CD4-positive, alpha-beta memory T cell (primary cell): Measurements from ENCODE around the gene SLC6A6. TPM values are rescaled to one million over a fixed set of nuclear protein-coding genes. Genes with fewer than 3 reads are reported as not detected.

ENCODE experiments used
- CTCF ChIA-PET: fragments of 350-600 bp; sonication (Branson Sonifier 250); formaldehyde crosslinking; loops from one replicate; lab custom pipeline; 2021; ENCODE audit warnings: inconsistent platforms; ENCODE audit not compliant: partially characterized antibody; lab: Charles Lee
- POLR2A ChIA-PET: fragments of 350-600 bp; sonication (Branson Sonifier 250); formaldehyde crosslinking; loops from one replicate; lab custom pipeline; 2021; ENCODE audit not compliant: partially characterized antibody; lab: Charles Lee
- DNase-seq, 5 donors: peaks; one replicate each; pipeline versions ENCODE4 v3.0.0 to v3.0.0-alpha.2; 2020 to 2022; ENCODE audit warnings: mixed read lengths in 1 of 5
- H3K27ac ChIP-seq: one replicate; pipeline ENCODE4 v1.7.0; 2013; ENCODE audit warnings: low read depth, low read length
- H3K27me3 ChIP-seq: 2 replicates; pipeline ENCODE4 v1.7.0; 2013; ENCODE audit warnings: mild to moderate bottlenecking, low read length, moderate library complexity; ENCODE audit not compliant: insufficient read depth
- H3K36me3 ChIP-seq: 2 replicates; pipeline ENCODE4 v1.7.0; 2013; ENCODE audit warnings: mild to moderate bottlenecking, low read length, moderate library complexity; ENCODE audit not compliant: insufficient read depth
- H3K4me1 ChIP-seq: 2 replicates; pipeline ENCODE4 v1.7.0; 2013; ENCODE audit warnings: mild to moderate bottlenecking, low read length, moderate library complexity; ENCODE audit not compliant: insufficient read depth
- H3K4me3 ChIP-seq, 2 donors: one replicate each; pipeline ENCODE4 v1.7.0; 2013; ENCODE audit warnings: low read length in 2 of 2, mild to moderate bottlenecking in 1 of 2
- H3K9me3 ChIP-seq, 2 donors: one replicate each; pipeline ENCODE4 v1.7.0; 2013; ENCODE audit warnings: low read length in 2 of 2, control low read depth in 1 of 2; ENCODE audit not compliant: control insufficient read depth in 1 of 2
- H3K27ac Mint-ChIP-seq, 7 donors: one replicate each; pipeline ENCODE4 v1.8.0; 2020 to 2021; ENCODE audit warnings: mixed read lengths in 7 of 7, mild to moderate bottlenecking in 6 of 7, inconsistent platforms in 3 of 7, moderate library complexity in 3 of 7
- H3K27me3 Mint-ChIP-seq, 2 donors: one replicate each; pipeline ENCODE4 v1.8.0; 2020 to 2021; ENCODE audit warnings: mixed read lengths in 2 of 2
- H3K36me3 Mint-ChIP-seq, 2 donors: one replicate each; pipeline ENCODE4 v1.8.0; 2020 to 2021; ENCODE audit warnings: mixed read lengths in 2 of 2, inconsistent platforms in 1 of 2, mild to moderate bottlenecking in 1 of 2
- H3K4me1 Mint-ChIP-seq, 4 donors: one replicate each; pipeline ENCODE4 v1.8.0; 2020 to 2021; ENCODE audit warnings: mixed read lengths in 4 of 4, mild to moderate bottlenecking in 1 of 4
- H3K4me3 Mint-ChIP-seq, 8 donors: one replicate each; pipeline ENCODE4 v1.8.0; 2020 to 2021; ENCODE audit warnings: mixed read lengths in 8 of 8, mild to moderate bottlenecking in 7 of 8, moderate library complexity in 6 of 8, inconsistent platforms in 3 of 8
- H3K9me3 Mint-ChIP-seq, 8 donors: one replicate each; pipeline ENCODE4 v1.8.0; 2020 to 2021; ENCODE audit warnings: mixed read lengths in 8 of 8, mild to moderate bottlenecking in 5 of 8, inconsistent platforms in 3 of 8, moderate library complexity in 1 of 8
- intact Hi-C: fragments of 100-400 bp; cut with micrococcal nuclease; formaldehyde crosslinking; loops from one replicate; pipeline ENCODE4 v1.15.1; 2023
- polyA plus RNA-seq, 2 donors: library from polyadenylated mRNA; unstranded; fragments of 300-500 nt; fragmentation: Illumina TruSeq; gene quantifications; one replicate each; pipeline ENCODE4 v1.2.3, GENCODE V29; 2021
- total RNA-seq, 2 experiments: library from RNA; stranded (reverse); gene quantifications; one replicate each; pipeline ENCODE4 v1.2.3, GENCODE V29; 2021

Gene SLC6A6
- total and polyA plus RNA-seq, 4 experiments from 2014 or later, result 3.8 to 51.8 (median 29.7) TPM

DNA sequence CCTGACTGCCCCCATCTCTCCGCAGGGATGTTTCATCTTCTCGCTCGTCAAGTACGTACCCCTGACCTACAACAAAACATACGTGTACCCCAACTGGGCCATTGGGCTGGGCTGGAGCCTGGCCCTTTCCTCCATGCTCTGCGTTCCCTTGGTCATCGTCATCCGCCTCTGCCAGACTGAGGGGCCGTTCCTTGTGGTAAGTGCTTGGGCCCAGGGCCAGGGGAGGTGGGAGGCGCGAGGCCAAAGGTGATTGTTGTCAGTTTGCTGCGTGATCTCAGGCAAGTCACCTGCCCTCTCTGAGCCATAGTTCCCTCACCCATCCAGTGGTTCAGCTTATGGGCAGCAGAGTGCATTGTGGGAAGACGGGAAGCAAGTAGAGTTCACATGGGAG lies 79.2 kb downstream of the SLC6A6 start:
- Mint-ChIP-seq H3K4me3 (no peak overlapping the region), H3K36me3 (peaks cover 51 to 91% of the 10 kb centered on the region in 2 donors), H3K27me3 (no peaks in the 10 kb centered on the region)

DNA sequence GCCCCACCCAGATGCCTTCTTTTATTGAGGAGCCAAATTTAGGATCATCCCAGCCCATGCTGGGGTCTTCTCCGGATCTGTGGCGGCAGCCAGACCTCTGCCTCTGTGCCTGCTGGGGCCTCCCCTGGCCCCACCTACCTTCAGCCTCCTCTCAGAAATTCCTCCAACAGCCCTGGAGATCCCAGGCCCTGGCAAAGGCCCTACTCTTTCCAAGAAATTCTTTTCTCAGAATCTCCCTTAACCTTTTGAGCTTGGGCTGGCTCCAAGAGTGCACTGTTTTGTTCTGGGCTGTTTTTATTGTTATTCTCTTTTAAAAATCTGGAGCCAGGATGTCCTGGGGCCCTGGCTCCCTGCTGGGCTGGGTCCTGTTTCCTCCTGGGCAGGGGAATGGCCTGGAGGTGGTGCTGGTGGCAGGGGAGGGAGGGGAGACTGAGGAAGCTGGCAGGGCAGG lies 79.9 kb downstream of the SLC6A6 start:
- DNase-seq, result no peak
- H3K27me3 ChIP-seq, result no peaks in the 10 kb centered on the region
- Mint-ChIP-seq H3K27me3 (no peaks in the 10 kb centered on the region), H3K9me3 (no peaks in the 10 kb centered on the region), H3K36me3 (peaks cover 54 to 92% of the 10 kb centered on the region in 2 donors), H3K27ac (peak overlapping the region in 1 of 7 donors; percentile 35), H3K4me1 (peaks cover 0 to 1% (median under 1%) of the 10 kb centered on the region in 4 donors), H3K4me3 (no peak overlapping the region)
- ChIA-PET CTCF (no interaction called here), POLR2A (no interaction called here)
- no peak overlapping the region for H3K27ac ChIP-seq
- no peaks in the 10 kb centered on the region for H3K4me1 ChIP-seq
- H3K9me3 ChIP-seq, result no peaks in the 10 kb centered on the region
- peaks cover 75% of the 10 kb centered on the region for H3K36me3 ChIP-seq
- no peak overlapping the region for H3K4me3 ChIP-seq
- intact Hi-C loops, result no loop called here

More for the DNA sequence above, 79.2 kb downstream of the SLC6A6 start:
- Histone ChIP-seq H3K9me3 (no peaks in the 10 kb centered on the region), H3K27me3 (no peaks in the 10 kb centered on the region), H3K36me3 (peaks cover 81% of the 10 kb centered on the region), H3K27ac (no peak overlapping the region), H3K4me3 (no peak overlapping the region), H3K4me1 (no peaks in the 10 kb centered on the region)
- peak overlapping the region in 2 of 7 donors; percentile 27 to 58 for H3K27ac Mint-ChIP-seq
- no peaks in the 10 kb centered on the region for H3K9me3 Mint-ChIP-seq
- intact Hi-C loops, result no loop called here
- POLR2A ChIA-PET, result no interaction called here
- H3K4me1 Mint-ChIP-seq, result peaks cover 0 to 1% (median 0%) of the 10 kb centered on the region in 4 donors
- CTCF ChIA-PET, result no interaction called here
- no peak for DNase-seq

DNA sequence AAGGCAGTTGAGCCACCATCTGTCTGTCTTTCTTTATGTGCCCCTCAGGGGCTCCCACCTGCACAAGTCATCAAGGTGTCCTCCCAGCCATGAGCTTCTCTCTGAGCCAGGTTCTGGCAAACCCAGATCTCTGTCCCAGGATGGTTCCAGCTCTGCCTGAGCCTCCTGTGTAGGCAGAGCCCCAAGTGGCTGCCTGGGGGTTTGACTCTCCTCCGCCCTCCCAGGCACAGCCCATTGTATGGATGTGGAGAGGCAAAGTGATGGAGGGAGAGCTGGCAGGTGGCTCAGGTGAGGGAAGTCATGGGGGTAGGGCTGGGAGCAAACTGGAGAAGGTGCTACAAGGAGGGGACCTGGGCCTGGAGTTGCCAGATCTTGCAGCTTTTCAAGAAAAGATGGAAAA lies 80.9 kb downstream of the SLC6A6 start:
- Histone ChIP-seq H3K4me1 (no peaks in the 10 kb centered on the region), H3K36me3 (peaks cover 75% of the 10 kb centered on the region), H3K27ac (no peak overlapping the region), H3K4me3 (no peak overlapping the region), H3K27me3 (no peaks in the 10 kb centered on the region), H3K9me3 (no peaks in the 10 kb centered on the region)
- no peaks in the 10 kb centered on the region for H3K27me3 Mint-ChIP-seq
- no peak for DNase-seq
- H3K27ac Mint-ChIP-seq, result no peak overlapping the region
- ChIA-PET POLR2A (no interaction called here), CTCF (interaction anchor here (0.8 to 1.4 kb wide), 2 partner anchors 16 to 25 kb away, joined by 3 to 5 read pairs; no protein-coding TSS in a partner anchor)
- peaks cover 0 to 1% (median under 1%) of the 10 kb centered on the region in 4 donors for H3K4me1 Mint-ChIP-seq
- H3K9me3 Mint-ChIP-seq, result no peaks in the 10 kb centered on the region
- intact Hi-C loops, result no loop called here
- no peak overlapping the region for H3K4me3 Mint-ChIP-seq
- peaks cover 47 to 90% of the 10 kb centered on the region in 2 donors for H3K36me3 Mint-ChIP-seq

DNA sequence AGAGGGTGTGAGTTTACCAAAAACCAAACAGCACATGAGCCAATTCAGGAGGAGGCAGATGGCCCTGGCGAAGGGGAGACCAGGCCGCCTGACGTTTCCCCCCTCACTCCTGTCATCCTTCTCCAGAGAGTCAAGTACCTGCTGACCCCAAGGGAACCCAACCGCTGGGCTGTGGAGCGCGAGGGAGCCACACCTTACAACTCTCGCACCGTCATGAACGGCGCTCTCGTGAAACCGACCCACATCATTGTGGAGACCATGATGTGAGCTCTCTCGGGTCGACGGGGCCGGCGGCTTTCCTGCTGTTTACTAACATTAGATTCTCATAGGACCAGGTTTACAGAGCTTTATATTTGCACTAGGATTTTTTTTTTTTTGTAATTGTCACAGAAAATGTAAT lies 82.3 kb downstream of the SLC6A6 start:
- DNase-seq, result no peak
- no peaks in the 10 kb centered on the region for H3K9me3 Mint-ChIP-seq
- peaks cover 64% of the 10 kb centered on the region for H3K36me3 ChIP-seq
- H3K27me3 ChIP-seq, result no peaks in the 10 kb centered on the region
- intact Hi-C loops, result no loop called here
- H3K4me3 ChIP-seq, result no peak overlapping the region
- H3K4me1 ChIP-seq, result no peaks in the 10 kb centered on the region
- no peak overlapping the region for H3K27ac ChIP-seq
- POLR2A ChIA-PET, result no interaction called here
- no peaks in the 10 kb centered on the region for H3K27me3 Mint-ChIP-seq
- peaks cover 0 to 1% (median under 1%) of the 10 kb centered on the region in 4 donors for H3K4me1 Mint-ChIP-seq
- H3K27ac Mint-ChIP-seq, result peak overlapping the region in 3 of 7 donors; percentile 32 to 77 (median 55)
- CTCF ChIA-PET, result interaction anchor here (0.6 to 1.4 kb wide), 3 partner anchors 18 to 223 kb away, joined by 3 to 5 read pairs (median 4); no protein-coding TSS in a partner anchor
- H3K4me3 Mint-ChIP-seq, result no peak overlapping the region
- peaks cover 36 to 83% of the 10 kb centered on the region in 2 donors for H3K36me3 Mint-ChIP-seq
- H3K9me3 ChIP-seq, result no peaks in the 10 kb centered on the region

DNA sequence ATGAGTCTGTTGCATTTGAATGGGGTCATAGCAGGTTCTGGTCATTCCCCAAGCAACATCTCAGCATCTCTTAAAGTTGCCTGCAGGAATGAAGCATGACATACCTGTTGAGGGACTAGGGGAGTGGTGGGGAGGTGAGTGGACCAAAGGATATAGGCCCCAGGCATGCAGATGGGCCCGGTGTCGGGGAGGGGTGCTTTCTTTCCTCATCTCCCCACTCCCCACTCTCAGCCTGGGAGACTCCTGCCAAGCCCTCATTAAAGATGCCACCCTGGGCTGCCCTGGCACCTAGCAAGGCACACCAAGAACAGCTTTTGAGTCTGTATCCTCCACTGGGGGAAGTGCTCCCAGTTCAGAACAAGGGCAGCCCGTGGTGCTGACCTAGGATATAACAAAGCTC lies 83.6 kb downstream of the SLC6A6 start:
- Mint-ChIP-seq H3K27me3 (no peaks in the 10 kb centered on the region), H3K9me3 (no peaks in the 10 kb centered on the region), H3K36me3 (peaks cover 43 to 82% of the 10 kb centered on the region in 2 donors), H3K4me1 (peaks cover 0 to 2% (median under 1%) of the 10 kb centered on the region in 4 donors), H3K27ac (peak overlapping the region in 1 of 7 donors; percentile 35), H3K4me3 (no peak overlapping the region)
- Histone ChIP-seq H3K4me3 (no peak overlapping the region), H3K27ac (no peak overlapping the region), H3K4me1 (no peaks in the 10 kb centered on the region), H3K9me3 (no peaks in the 10 kb centered on the region), H3K36me3 (peaks cover 52% of the 10 kb centered on the region), H3K27me3 (no peaks in the 10 kb centered on the region)
- POLR2A ChIA-PET, result no interaction called here
- CTCF ChIA-PET, result interaction anchor here (0.7 to 1.7 kb wide), 2 partner anchors 23 to 84 kb away, joined by 3 to 4 read pairs; partner anchors contain the start of gene SLC6A6
- intact Hi-C loops, result no loop called here
- DNase-seq, result no peak

DNA sequence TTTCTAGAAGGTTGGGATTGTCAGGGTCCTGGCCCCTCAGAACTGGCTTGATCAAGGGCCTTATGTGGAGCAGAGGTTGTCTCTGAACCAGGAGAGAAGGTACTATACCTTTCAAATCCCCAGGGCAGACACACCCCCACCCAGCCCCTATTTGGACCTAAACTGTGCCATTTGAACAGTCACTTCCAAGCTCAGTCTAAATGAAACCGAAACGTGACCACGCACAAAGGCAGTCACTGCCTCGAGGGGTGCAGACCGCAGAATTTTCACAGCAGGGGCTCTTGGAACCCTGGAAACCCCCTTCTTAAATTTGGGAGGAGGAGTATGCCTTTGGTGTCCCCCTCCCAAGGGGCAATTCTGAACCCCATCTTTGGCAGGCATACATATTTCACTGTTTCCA lies 84.1 kb downstream of the SLC6A6 start:
- Histone ChIP-seq H3K27me3 (no peaks in the 10 kb centered on the region), H3K36me3 (peaks cover 47% of the 10 kb centered on the region), H3K9me3 (no peaks in the 10 kb centered on the region), H3K4me3 (no peak overlapping the region), H3K4me1 (no peaks in the 10 kb centered on the region), H3K27ac (no peak overlapping the region)
- no peak for DNase-seq
- intact Hi-C loops, result no loop called here
- Mint-ChIP-seq H3K27ac (peak overlapping the region in 4 of 7 donors; percentile 35 to 70 (median 46)), H3K9me3 (no peaks in the 10 kb centered on the region), H3K4me3 (no peak overlapping the region), H3K36me3 (peaks cover 41 to 79% of the 10 kb centered on the region in 2 donors), H3K4me1 (peaks cover 0 to 2% (median 0%) of the 10 kb centered on the region in 4 donors), H3K27me3 (no peaks in the 10 kb centered on the region)
- ChIA-PET CTCF (interaction anchor here (0.7 to 1.7 kb wide), 2 partner anchors 23 to 84 kb away, joined by 3 to 4 read pairs; partner anchors contain the start of gene SLC6A6), POLR2A (no interaction called here)

DNA sequence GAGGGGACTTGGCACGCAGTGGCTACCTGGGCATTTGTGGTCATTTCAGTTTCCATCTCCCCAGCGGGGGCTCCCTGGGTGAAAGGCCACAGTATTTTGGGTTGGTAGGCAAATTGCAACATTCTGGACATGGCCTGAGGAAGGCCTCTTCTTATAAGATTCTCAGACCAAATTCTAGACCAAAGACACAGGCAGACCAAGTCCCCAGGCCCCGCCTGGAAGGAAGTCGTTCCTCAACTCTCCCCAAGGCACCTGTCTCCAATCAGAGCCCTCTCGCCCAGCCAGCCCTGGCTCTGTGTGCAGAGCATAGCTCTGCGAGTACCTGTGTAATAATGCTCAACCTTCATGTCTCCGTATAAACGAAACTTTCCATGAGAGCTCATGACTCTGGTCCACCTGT lies 84.7 kb downstream of the SLC6A6 start:
- Mint-ChIP-seq H3K27ac (peak overlapping the region in 4 of 7 donors; percentile 10 to 70 (median 43)), H3K4me3 (no peak overlapping the region), H3K36me3 (peaks cover 34 to 73% of the 10 kb centered on the region in 2 donors), H3K27me3 (no peaks in the 10 kb centered on the region), H3K9me3 (no peaks in the 10 kb centered on the region), H3K4me1 (peaks cover 0 to 2% (median 0%) of the 10 kb centered on the region in 4 donors)
- Histone ChIP-seq H3K27me3 (no peaks in the 10 kb centered on the region), H3K4me3 (no peak overlapping the region), H3K36me3 (peaks cover 41% of the 10 kb centered on the region), H3K27ac (no peak overlapping the region), H3K9me3 (no peaks in the 10 kb centered on the region), H3K4me1 (no peaks in the 10 kb centered on the region)
- ChIA-PET CTCF (interaction anchor here (1.7 kb wide), 1 partner anchor 22 kb away, joined by 4 read pairs; no protein-coding TSS in a partner anchor), POLR2A (no interaction called here)
- intact Hi-C loops, result no loop called here
- no peak for DNase-seq
